HCT116 (cell line): Measurements from ENCODE around the gene AXIN1. TPM values are rescaled to one million over a fixed set of nuclear protein-coding genes. Genes with fewer than 3 reads are reported as not detected.
A peak's percentile ranks its signal among the peaks of the same experiment; 100 is the strongest.

Experiments
- ATAC-seq: fragments of 200-7000 bp; cut with Tn5 transposase; 2 replicates; pipeline ENCODE4 v1.9.1; 2020; ENCODE audit warnings: mild to moderate bottlenecking, moderate library complexity
- BruUV-seq: library from RNA; stranded (reverse); fragments of 400-500 nt; replicated peaks from 2 replicates; lab custom pipeline; 2021; lab: Mats Ljungman, UMichigan
- CTCF ChIA-PET: fragments of 300-600 bp; sonication (Branson Sonifier 250); formaldehyde crosslinking; loops from one replicate; lab custom pipeline; 2021; ENCODE audit warnings: antibody characterized with exemption; lab: Charles Lee
- POLR2A ChIA-PET: fragments of 300-600, 350-600 bp; sonication (Branson Sonifier 250); formaldehyde crosslinking; loops from one replicate; lab custom pipeline; 2021; ENCODE audit warnings: antibody characterized with exemption; lab: Charles Lee
- RAD21 ChIA-PET, 2 experiments: fragments of 300-600 bp; sonication (Branson Sonifier 250); formaldehyde crosslinking; loops; one replicate each; lab custom pipeline; 2023; ENCODE audit warnings: low total read pairs in 2 of 2; ENCODE audit not compliant: uncharacterized antibody in 2 of 2, unreplicated experiment in 2 of 2, low non-redundant PET in 1 of 2; lab: Charles Lee
- DNase-seq: peaks from one replicate; pipeline ENCODE4 v3.0.0-alpha.2; 2010; ENCODE audit warnings: low read depth, low spot score
- H2AFZ ChIP-seq: fragments of 200-600 bp; shearing (Covaris generic), sonication (generic); 2 replicates; pipeline ENCODE4 v1.6.1; 2017; ENCODE audit warnings: low read depth, mixed run types, mixed read lengths, antibody characterized with exemption, low read length; ENCODE audit not compliant: poor library complexity, severe bottlenecking
- H3K27ac ChIP-seq: 2 replicates; pipeline ENCODE4 v1.5.1; 2012; ENCODE audit warnings: low read depth, low read length
- H3K27me3 ChIP-seq: fragments of 200-600 bp; sonication (generic); 2 replicates; pipeline ENCODE4 v1.6.1; 2016; ENCODE audit warnings: mixed run types, low read length, mixed read lengths; ENCODE audit not compliant: insufficient read depth
- H3K36me3 ChIP-seq, 2 experiments: fragments of 200-500 bp in 1 of 2; fragments of 200-600 bp in 1 of 2; sonication (Bioruptor generic) in 1 of 2; sonication (generic) in 1 of 2; 2 replicates each; pipeline versions ENCODE4 v1.5.1 to v1.6.1; 2014 to 2016; ENCODE audit warnings: low read length in 2 of 2, inconsistent platforms in 1 of 2, mixed read lengths in 1 of 2, mixed run types in 1 of 2; ENCODE audit not compliant: insufficient read depth in 2 of 2, control insufficient read depth in 1 of 2
- H3K4me1 ChIP-seq, 2 experiments: fragments of 200-600 bp in 1 of 2; sonication (generic) in 1 of 2; 2 replicates each; pipeline versions ENCODE4 v1.5.1 to v1.6.1; 2012 to 2017; ENCODE audit warnings: low read length in 2 of 2, inconsistent platforms in 1 of 2, mild to moderate bottlenecking in 1 of 2, mixed read lengths in 1 of 2, mixed run types in 1 of 2, moderate library complexity in 1 of 2; ENCODE audit not compliant: insufficient read depth in 2 of 2, control insufficient read depth in 1 of 2
- H3K4me2 ChIP-seq: fragments of 200-600 bp; sonication (generic); 2 replicates; pipeline ENCODE4 v1.6.1; 2017; ENCODE audit warnings: mixed run types, low read length, mixed read lengths
- H3K4me3 ChIP-seq, 2 experiments: fragments of 200-600 bp in 1 of 2; sonication (generic) in 1 of 2; replicated peaks in 1 of 2; 2 replicates each; pipeline ENCODE4 v1.5.1; 2011 to 2016; ENCODE audit warnings: low read length in 2 of 2, control low read depth in 1 of 2, low read depth in 1 of 2, mild to moderate bottlenecking in 1 of 2, mixed read lengths in 1 of 2, mixed run types in 1 of 2
- H3K79me2 ChIP-seq: fragments of 200-600 bp; sonication (generic); 2 replicates; pipeline ENCODE4 v1.6.1; 2017; ENCODE audit warnings: mild to moderate bottlenecking, mixed run types, low read length, moderate library complexity, mixed read lengths; ENCODE audit not compliant: insufficient read depth
- H3K9ac ChIP-seq: fragments of 200-600 bp; sonication (generic); 2 replicates; pipeline ENCODE4 v1.6.1; 2016; ENCODE audit warnings: low read length, mixed read lengths
- H3K9me2 ChIP-seq: fragments of 200-600 bp; sonication (generic), shearing (Covaris generic); 2 replicates; pipeline ENCODE4 v1.6.1; 2017; ENCODE audit warnings: mixed run types, mild to moderate bottlenecking, moderate library complexity; ENCODE audit not compliant: insufficient read depth
- H3K9me3 ChIP-seq, 2 experiments: fragments of 200-500 bp in 1 of 2; fragments of 200-600 bp in 1 of 2; sonication (Bioruptor generic) in 1 of 2; sonication (generic) in 1 of 2; 2 replicates each; pipeline ENCODE4 v1.6.1; 2014 to 2017; ENCODE audit warnings: low read length in 2 of 2, mixed read lengths in 2 of 2, inconsistent platforms in 1 of 2, low read depth in 1 of 2, mild to moderate bottlenecking in 1 of 2, mixed run types in 1 of 2, moderate library complexity in 1 of 2; ENCODE audit not compliant: control insufficient read depth in 1 of 2, insufficient read depth in 1 of 2
- H4K20me1 ChIP-seq: fragments of 200-600 bp; sonication (generic), shearing (Covaris generic); 2 replicates; pipeline ENCODE4 v1.6.1; 2017; ENCODE audit warnings: mixed run types, mild to moderate bottlenecking, moderate library complexity; ENCODE audit not compliant: insufficient read depth
- CBX3 ChIP-seq: IDR thresholded peaks from 2 replicates; pipeline ENCODE4 v1.6.1; 2012; ENCODE audit warnings: low read depth
- EGR1 ChIP-seq: IDR thresholded peaks from 2 replicates; pipeline ENCODE4 v1.6.1; 2012; ENCODE audit warnings: low read depth
- ELF1 ChIP-seq: IDR thresholded peaks from 2 replicates; pipeline ENCODE4 v1.6.1; 2012; ENCODE audit warnings: low read depth, borderline replicate concordance
- EZH2 ChIP-seq: fragments of 200-600 bp; sonication (generic); IDR thresholded peaks from 2 replicates; pipeline ENCODE4 v1.6.1; 2017; ENCODE audit warnings: antibody characterized with exemption, mixed run types
- EZH2phosphoT487 ChIP-seq: fragments of 200-600 bp; IDR thresholded peaks from 2 replicates; pipeline ENCODE4 v1.6.1; 2018; ENCODE audit warnings: antibody characterized with exemption, borderline replicate concordance
- FOSL1 ChIP-seq: IDR thresholded peaks from 2 replicates; pipeline ENCODE4 v1.6.1; 2012; ENCODE audit warnings: low read depth
- JUND ChIP-seq: IDR thresholded peaks from 2 replicates; pipeline ENCODE4 v1.6.1; 2012
- POLR2AphosphoS5 ChIP-seq: IDR thresholded peaks from 2 replicates; pipeline ENCODE4 v1.6.1; 2011; ENCODE audit warnings: mild to moderate bottlenecking, low read depth, low read length, moderate library complexity
- RAD21 ChIP-seq: IDR thresholded peaks from 2 replicates; pipeline ENCODE4 v1.6.1; 2012; ENCODE audit warnings: low read depth, mild to moderate bottlenecking
- SIN3A ChIP-seq: IDR thresholded peaks from 2 replicates; pipeline ENCODE4 v1.6.1; 2012; ENCODE audit warnings: low read depth
- TCF7L2 ChIP-seq: IDR thresholded peaks from 2 replicates; pipeline ENCODE4 v1.7.0; 2011; ENCODE audit warnings: borderline replicate concordance, inconsistent platforms; ENCODE audit not compliant: insufficient read depth, insufficient read length; ENCODE audit errors: extremely low read depth
- YY1 ChIP-seq: IDR thresholded peaks from 2 replicates; pipeline ENCODE4 v1.6.1; 2011; ENCODE audit warnings: low read length, low read depth, moderate library complexity, mild to moderate bottlenecking; ENCODE audit not compliant: insufficient replicate concordance; ENCODE audit errors: extremely low read depth
- ZNF274 ChIP-seq: fragments of 200-500 bp; sonication (Bioruptor generic); IDR thresholded peaks from 2 replicates; pipeline ENCODE4 v1.6.1; 2014; ENCODE audit warnings: mild to moderate bottlenecking, low read depth, low read length, inconsistent platforms
- intact Hi-C: fragments of 100-400 bp; cut with micrococcal nuclease; formaldehyde crosslinking; loops from 2 replicates; pipeline ENCODE4 v1.10.0; 2022
- total RNA-seq: library from RNA; stranded (reverse); gene quantifications from one replicate; pipeline ENCODE4 v1.2.1, GENCODE V29; 2021; ENCODE audit not compliant: unreplicated experiment
- TF ChIP-seq, protein P1 (sequence below), 3 experiments: fragments of 200-600 bp in 1 of 3; sonication (generic) in 1 of 3; IDR thresholded peaks in 2 of 3; conservative IDR thresholded peaks in 1 of 3; 2 replicates each; pipeline ENCODE4 v1.5.1; 2012 to 2017; ENCODE audit warnings: low read depth in 2 of 3, low read length in 2 of 3, antibody characterized with exemption in 1 of 3, borderline replicate concordance in 1 of 3, control low read depth in 1 of 3, mild to moderate bottlenecking in 1 of 3, mixed read lengths in 1 of 3, mixed run types in 1 of 3, moderate library complexity in 1 of 3; ENCODE audit not compliant: insufficient read depth in 1 of 3
- TF ChIP-seq, protein P2 (sequence below): IDR thresholded peaks from 2 replicates; pipeline ENCODE4 v1.6.1; 2012
- TF ChIP-seq, protein P3 (sequence below): IDR thresholded peaks from 2 replicates; pipeline ENCODE4 v1.6.1; 2011; ENCODE audit warnings: mild to moderate bottlenecking, low read length, moderate library complexity; ENCODE audit not compliant: insufficient replicate concordance; ENCODE audit errors: extremely low read depth
- TF ChIP-seq, protein P4 (sequence below): IDR thresholded peaks from 2 replicates; pipeline ENCODE4 v1.6.1; 2012

The AXIN1 gene
- total RNA-seq, 1 experiment from 2014 or later = 20.2 TPM

DNA sequence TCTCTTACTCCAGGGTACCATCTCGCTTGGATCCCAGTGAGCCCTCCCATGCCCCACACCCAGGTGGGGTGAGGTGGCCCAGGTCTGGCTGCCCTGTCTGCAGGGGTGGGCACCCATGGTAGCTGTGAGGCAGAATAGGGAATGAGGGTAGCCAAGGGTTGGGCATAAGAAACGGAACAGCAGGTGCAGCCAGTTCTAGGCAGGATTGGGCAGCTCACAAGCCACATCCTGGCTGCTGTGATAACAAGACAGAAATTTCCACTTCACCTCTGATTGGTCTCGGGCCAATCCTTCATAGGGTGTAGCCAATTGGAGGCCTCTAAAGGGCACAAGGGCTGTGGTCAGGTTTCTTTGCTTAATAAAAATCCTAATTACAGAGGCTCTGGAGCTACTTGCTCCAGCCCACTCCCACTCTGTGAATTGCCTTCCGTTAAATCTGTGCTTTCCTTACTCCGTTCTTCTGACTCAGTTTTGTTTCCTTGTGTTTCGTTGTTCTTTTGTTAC lies 73.6 kb downstream of the AXIN1 start:
- BruUV-seq = no TSS peak
- Histone ChIP-seq H3K27me3 (no peaks in the 10 kb centered on the region), H3K27ac (no peak overlapping the region), H3K79me2 (no peaks in the 10 kb centered on the region), H3K4me1 (no peaks in the 10 kb centered on the region), H2AFZ (no peak overlapping the region), H3K4me3 (no peak overlapping the region), H4K20me1 (no peaks in the 10 kb centered on the region), H3K9ac (no peak overlapping the region), H3K36me3 (no peaks in the 10 kb centered on the region), H3K4me2 (no peak overlapping the region), H3K9me2 (no peaks in the 10 kb centered on the region), H3K9me3 (no peaks in the 10 kb centered on the region)
- TF ChIP-seq RAD21 (no peak), POLR2AphosphoS5 (no peak), TCF7L2 (no peak), JUND (no peak), EZH2phosphoT487 (no peak), EGR1 (no peak), ELF1 (no peak), SIN3A (no peak), FOSL1 (no peak), EZH2 (no peak), ZNF274 (no peak), YY1 (no peak), CBX3 (no peak)
- TF ChIP-seq, protein P1, sequence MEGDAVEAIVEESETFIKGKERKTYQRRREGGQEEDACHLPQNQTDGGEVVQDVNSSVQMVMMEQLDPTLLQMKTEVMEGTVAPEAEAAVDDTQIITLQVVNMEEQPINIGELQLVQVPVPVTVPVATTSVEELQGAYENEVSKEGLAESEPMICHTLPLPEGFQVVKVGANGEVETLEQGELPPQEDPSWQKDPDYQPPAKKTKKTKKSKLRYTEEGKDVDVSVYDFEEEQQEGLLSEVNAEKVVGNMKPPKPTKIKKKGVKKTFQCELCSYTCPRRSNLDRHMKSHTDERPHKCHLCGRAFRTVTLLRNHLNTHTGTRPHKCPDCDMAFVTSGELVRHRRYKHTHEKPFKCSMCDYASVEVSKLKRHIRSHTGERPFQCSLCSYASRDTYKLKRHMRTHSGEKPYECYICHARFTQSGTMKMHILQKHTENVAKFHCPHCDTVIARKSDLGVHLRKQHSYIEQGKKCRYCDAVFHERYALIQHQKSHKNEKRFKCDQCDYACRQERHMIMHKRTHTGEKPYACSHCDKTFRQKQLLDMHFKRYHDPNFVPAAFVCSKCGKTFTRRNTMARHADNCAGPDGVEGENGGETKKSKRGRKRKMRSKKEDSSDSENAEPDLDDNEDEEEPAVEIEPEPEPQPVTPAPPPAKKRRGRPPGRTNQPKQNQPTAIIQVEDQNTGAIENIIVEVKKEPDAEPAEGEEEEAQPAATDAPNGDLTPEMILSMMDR (IDR thresholded peaks at IDR 0.05 in 2 of 3, conservative IDR thresholded peaks at IDR 0.05 in 1 of 3; ENCODE audit: borderline replicate concordance in 1 of 3, insufficient read depth in 1 of 3, low read depth in 2 of 3, low read length in 2 of 3) = no peak
- TF ChIP-seq, protein P2, sequence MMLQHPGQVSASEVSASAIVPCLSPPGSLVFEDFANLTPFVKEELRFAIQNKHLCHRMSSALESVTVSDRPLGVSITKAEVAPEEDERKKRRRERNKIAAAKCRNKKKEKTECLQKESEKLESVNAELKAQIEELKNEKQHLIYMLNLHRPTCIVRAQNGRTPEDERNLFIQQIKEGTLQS = no peak
- TF ChIP-seq, protein P3, sequence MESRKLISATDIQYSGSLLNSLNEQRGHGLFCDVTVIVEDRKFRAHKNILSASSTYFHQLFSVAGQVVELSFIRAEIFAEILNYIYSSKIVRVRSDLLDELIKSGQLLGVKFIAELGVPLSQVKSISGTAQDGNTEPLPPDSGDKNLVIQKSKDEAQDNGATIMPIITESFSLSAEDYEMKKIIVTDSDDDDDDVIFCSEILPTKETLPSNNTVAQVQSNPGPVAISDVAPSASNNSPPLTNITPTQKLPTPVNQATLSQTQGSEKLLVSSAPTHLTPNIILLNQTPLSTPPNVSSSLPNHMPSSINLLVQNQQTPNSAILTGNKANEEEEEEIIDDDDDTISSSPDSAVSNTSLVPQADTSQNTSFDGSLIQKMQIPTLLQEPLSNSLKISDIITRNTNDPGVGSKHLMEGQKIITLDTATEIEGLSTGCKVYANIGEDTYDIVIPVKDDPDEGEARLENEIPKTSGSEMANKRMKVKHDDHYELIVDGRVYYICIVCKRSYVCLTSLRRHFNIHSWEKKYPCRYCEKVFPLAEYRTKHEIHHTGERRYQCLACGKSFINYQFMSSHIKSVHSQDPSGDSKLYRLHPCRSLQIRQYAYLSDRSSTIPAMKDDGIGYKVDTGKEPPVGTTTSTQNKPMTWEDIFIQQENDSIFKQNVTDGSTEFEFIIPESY = no peak
- TF ChIP-seq, protein P4, sequence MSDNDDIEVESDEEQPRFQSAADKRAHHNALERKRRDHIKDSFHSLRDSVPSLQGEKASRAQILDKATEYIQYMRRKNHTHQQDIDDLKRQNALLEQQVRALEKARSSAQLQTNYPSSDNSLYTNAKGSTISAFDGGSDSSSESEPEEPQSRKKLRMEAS = no peak
- ChIA-PET CTCF (no interaction called here), POLR2A (no interaction called here), RAD21 (no interaction called here)
- intact Hi-C loops = no loop called here
- DNase-seq = no peak
- peak; percentile 62; the same call in 1 of the 2 replicates for ATAC-seq
